ENCODE data around the gene G6PD.
A peak's percentile ranks its signal among the peaks of the same experiment; 100 is the strongest.

The G6PD gene

DNA sequence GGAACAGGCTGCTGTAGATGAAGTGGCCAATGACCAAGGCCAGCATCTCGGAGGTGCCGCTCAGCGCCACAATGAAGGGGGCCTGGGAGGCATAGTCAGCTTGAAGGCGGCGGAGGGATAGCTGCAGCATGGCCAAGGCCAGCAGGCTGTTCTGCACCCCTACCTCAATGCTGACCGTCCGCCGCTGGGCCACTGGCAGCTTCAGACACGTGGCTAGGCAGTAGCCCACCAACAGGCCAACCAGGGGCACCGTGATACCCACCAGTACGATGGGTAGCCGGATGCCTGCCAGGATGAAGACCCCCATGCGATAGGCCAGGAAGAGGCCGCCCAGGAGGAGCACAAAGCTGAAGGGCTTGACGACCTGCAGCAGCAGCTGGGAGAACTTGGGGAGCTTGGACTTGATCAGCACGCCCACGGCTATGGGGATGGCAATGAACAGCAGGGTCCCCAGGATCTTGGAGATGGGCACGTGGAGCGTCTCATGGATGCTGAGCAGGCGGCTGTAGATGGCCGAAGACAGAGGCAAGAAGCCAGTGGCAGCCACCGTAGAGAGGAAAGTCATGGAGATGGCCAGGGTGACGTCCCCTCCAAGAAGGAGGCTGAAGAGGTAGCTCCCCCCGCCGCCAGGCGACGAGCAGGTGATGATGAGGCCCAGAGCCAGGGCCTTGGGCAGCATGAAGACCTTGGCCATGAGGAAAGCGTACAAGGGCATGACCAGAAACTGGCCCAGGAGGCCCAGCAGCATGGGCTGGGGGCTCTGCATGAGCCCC lies 58.9 kb downstream of the G6PD start:
- no peak for DNase-seq (ENCODE audit: low spot score)

- peak; percentile 61 for DNase-seq (ENCODE audit: low spot score)
Observed at GRCh38 chrX:154486396-154487207, 60.0 kb downstream of the G6PD start, which contains the start of gene UBL4A. TSS of gene UBL4A (minus strand) at chrX:154486615. CDS start at chrX:154486584, 31 bp downstream.

DNA sequence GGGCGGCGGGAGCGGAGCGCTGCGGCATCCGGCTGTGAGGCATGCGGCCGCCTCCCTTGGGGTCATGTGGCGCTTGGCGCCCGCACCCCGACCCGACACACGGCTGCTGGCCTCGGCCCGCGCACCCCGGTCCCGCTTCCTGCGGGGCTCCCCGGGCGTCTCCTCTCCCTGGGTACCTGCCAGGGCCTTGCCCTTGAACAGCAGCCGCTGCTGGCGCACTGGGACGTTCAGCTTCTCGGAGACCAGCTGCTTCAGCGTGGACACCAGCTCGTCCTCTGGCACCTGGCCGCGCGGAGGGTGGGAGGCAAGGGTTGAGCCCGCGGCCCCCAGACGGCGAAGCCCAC lies 60.6 kb downstream of the G6PD start:
- DNase-seq (ENCODE audit: low spot score): no peak

- no peak for DNase-seq (ENCODE audit: low spot score)
Observed at GRCh38 chrX:154485150-154486051, 61.2 kb downstream of the G6PD start.

GRCh38 chrX:154484255-154485149 lies 62.1 kb downstream of the G6PD start:
- no peak for DNase-seq (ENCODE audit: low spot score)

DNA sequence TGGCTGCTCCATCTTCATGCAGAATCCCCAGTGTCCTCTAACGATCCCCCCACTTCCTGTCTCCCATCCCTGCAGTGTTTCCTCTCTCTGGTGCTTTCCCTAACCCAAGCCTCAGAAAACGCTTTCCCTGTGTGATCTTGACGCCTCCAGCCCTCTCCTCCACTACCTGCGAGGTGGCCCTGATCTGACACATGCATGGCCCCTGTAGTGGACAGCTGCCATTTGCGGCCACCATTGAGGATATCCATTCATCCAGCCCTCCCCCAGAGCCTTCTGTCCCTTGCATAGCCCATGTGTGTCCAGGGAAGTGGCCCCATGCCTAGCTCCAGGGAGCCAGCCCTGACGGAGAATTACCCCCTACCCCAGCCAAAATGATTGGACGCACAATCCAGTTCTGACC lies 63.3 kb downstream of the G6PD start:
- DNase-seq (ENCODE audit: low spot score): no peak

- DNase-seq (ENCODE audit: low spot score): no peak
Observed at GRCh38 chrX:154482786-154483185, 63.9 kb downstream of the G6PD start.

GRCh38 chrX:154481911-154482601 lies 64.6 kb downstream of the G6PD start:
- no peak for DNase-seq (ENCODE audit: low spot score)
